Astrocyte (in vitro differentiated cells and primary cell): Measurements from ENCODE around the gene OPRL1.

Source experiments
- EZH2 ChIP-seq: IDR thresholded peaks from 2 replicates; pipeline ENCODE4 v1.6.1; 2012; ENCODE audit warnings: mild to moderate bottlenecking, low read length, inconsistent platforms; ENCODE audit not compliant: insufficient read depth
- TF ChIP-seq, protein P1 (sequence below): IDR thresholded peaks from 2 replicates; pipeline ENCODE4 v1.5.1; 2011; ENCODE audit warnings: low read depth, mild to moderate bottlenecking, inconsistent platforms, low read length, moderate library complexity; ENCODE audit not compliant: insufficient read depth

GRCh38 chr20:64052987-64053840 is 26.7 kb upstream of the OPRL1 start:
- TF ChIP-seq, protein P1, sequence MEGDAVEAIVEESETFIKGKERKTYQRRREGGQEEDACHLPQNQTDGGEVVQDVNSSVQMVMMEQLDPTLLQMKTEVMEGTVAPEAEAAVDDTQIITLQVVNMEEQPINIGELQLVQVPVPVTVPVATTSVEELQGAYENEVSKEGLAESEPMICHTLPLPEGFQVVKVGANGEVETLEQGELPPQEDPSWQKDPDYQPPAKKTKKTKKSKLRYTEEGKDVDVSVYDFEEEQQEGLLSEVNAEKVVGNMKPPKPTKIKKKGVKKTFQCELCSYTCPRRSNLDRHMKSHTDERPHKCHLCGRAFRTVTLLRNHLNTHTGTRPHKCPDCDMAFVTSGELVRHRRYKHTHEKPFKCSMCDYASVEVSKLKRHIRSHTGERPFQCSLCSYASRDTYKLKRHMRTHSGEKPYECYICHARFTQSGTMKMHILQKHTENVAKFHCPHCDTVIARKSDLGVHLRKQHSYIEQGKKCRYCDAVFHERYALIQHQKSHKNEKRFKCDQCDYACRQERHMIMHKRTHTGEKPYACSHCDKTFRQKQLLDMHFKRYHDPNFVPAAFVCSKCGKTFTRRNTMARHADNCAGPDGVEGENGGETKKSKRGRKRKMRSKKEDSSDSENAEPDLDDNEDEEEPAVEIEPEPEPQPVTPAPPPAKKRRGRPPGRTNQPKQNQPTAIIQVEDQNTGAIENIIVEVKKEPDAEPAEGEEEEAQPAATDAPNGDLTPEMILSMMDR, result no peak
- TF ChIP-seq EZH2, result no peak
